CD14-positive monocyte (primary cell): ENCODE data around the gene SH2D3C. TPM values are rescaled to one million over a fixed set of nuclear protein-coding genes. Genes with fewer than 3 reads are reported as not detected.
A peak's percentile ranks its signal among the peaks of the same experiment; 100 is the strongest.

Experiments used
- DNase-seq, 3 donors: peaks; one replicate each; pipeline ENCODE4 v3.0.0-alpha.2; 2011 to 2022
- H2AFZ ChIP-seq: 2 replicates; pipeline ENCODE4 v1.6.0; 2012; ENCODE audit warnings: mild to moderate bottlenecking, low read depth, low read length, inconsistent platforms; ENCODE audit not compliant: insufficient read depth, poor library complexity, severe bottlenecking
- H3K27ac ChIP-seq, 2 donors: 1 replicate in 1 of 2; 2 replicates in 1 of 2; pipeline ENCODE4 v1.5.1; 2012 to 2013; ENCODE audit warnings: low read length in 2 of 2, control low read depth in 1 of 2, inconsistent platforms in 1 of 2, low read depth in 1 of 2, mild to moderate bottlenecking in 1 of 2
- H3K27me3 ChIP-seq, 2 donors: one replicate each; pipeline versions ENCODE4 v1.6.0 to v1.6.1; 2011 to 2013; ENCODE audit warnings: low read length in 2 of 2; ENCODE audit not compliant: control insufficient read depth in 2 of 2, insufficient read depth in 2 of 2
- H3K36me3 ChIP-seq, 2 donors: replicated peaks in 1 of 2; 1 replicate in 1 of 2; 2 replicates in 1 of 2; pipeline versions ENCODE4 v1.5.1 to v1.6.1; 2012 to 2013; ENCODE audit warnings: low read length in 2 of 2, control low read depth in 1 of 2, inconsistent platforms in 1 of 2, mild to moderate bottlenecking in 1 of 2; ENCODE audit not compliant: insufficient read depth in 2 of 2, control insufficient read depth in 1 of 2
- H3K4me1 ChIP-seq, 2 donors: 1 replicate in 1 of 2; 2 replicates in 1 of 2; pipeline versions ENCODE4 v1.5.1 to v1.6.1; 2012 to 2013; ENCODE audit warnings: low read length in 2 of 2, control low read depth in 1 of 2, inconsistent platforms in 1 of 2, mild to moderate bottlenecking in 1 of 2, moderate library complexity in 1 of 2; ENCODE audit not compliant: insufficient read depth in 2 of 2, control insufficient read depth in 1 of 2
- H3K4me2 ChIP-seq: replicated peaks from 2 replicates; pipeline ENCODE3; 2012; ENCODE audit warnings: low read length, moderate library complexity, mild to moderate bottlenecking; ENCODE audit not compliant: poor library complexity, severe bottlenecking; ENCODE audit errors: extremely low read depth
- H3K4me3 ChIP-seq, 3 experiments: fragments of 200-600 bp in 1 of 3; sonication (generic) in 1 of 3; replicated peaks in 1 of 3; 1 replicate in 2 of 3; 2 replicates in 1 of 3; pipeline ENCODE4 v1.5.1; 2011 to 2013; ENCODE audit warnings: low read length in 3 of 3, mild to moderate bottlenecking in 3 of 3, control low read depth in 2 of 3, low read depth in 2 of 3, inconsistent platforms in 1 of 3, moderate library complexity in 1 of 3
- H3K79me2 ChIP-seq: 2 replicates; pipeline ENCODE4 v1.6.0; 2012; ENCODE audit warnings: mild to moderate bottlenecking, control low read depth, inconsistent platforms, low read length, moderate library complexity; ENCODE audit not compliant: insufficient read depth
- H3K9ac ChIP-seq: 2 replicates; pipeline ENCODE4 v1.6.0; 2017; ENCODE audit warnings: low read length, mild to moderate bottlenecking; ENCODE audit not compliant: insufficient read depth, poor library complexity, severe bottlenecking
- H3K9me3 ChIP-seq, 2 donors: replicated peaks in 1 of 2; 1 replicate in 1 of 2; 2 replicates in 1 of 2; pipeline versions ENCODE4 v1.5.1 to v1.6.1; 2012 to 2013; ENCODE audit warnings: low read length in 2 of 2, control low read depth in 1 of 2; ENCODE audit not compliant: control insufficient read depth in 1 of 2, insufficient read depth in 1 of 2
- H4K20me1 ChIP-seq: 2 replicates; pipeline ENCODE4 v1.6.0; 2012; ENCODE audit warnings: mild to moderate bottlenecking, low read length, control low read depth, moderate library complexity; ENCODE audit not compliant: insufficient read depth
- H3K27ac Mint-ChIP-seq, 7 donors: one replicate each; pipeline ENCODE4 v1.8.0; 2020; ENCODE audit warnings: mild to moderate bottlenecking in 7 of 7, mixed read lengths in 7 of 7, moderate library complexity in 6 of 7, inconsistent platforms in 2 of 7
- H3K27me3 Mint-ChIP-seq, 3 donors: one replicate each; pipeline ENCODE4 v1.8.0; 2021 to 2022; ENCODE audit warnings: low read depth in 3 of 3, mild to moderate bottlenecking in 3 of 3, mixed read lengths in 3 of 3, moderate library complexity in 3 of 3, inconsistent platforms in 1 of 3
- H3K36me3 Mint-ChIP-seq, 2 donors: one replicate each; pipeline ENCODE4 v1.8.0; 2020; ENCODE audit warnings: mixed read lengths in 2 of 2, inconsistent platforms in 1 of 2, mild to moderate bottlenecking in 1 of 2
- H3K4me1 Mint-ChIP-seq: one replicate; pipeline ENCODE4 v1.8.0; 2020; ENCODE audit warnings: mild to moderate bottlenecking, mixed read lengths
- H3K4me3 Mint-ChIP-seq, 2 donors: one replicate each; pipeline ENCODE4 v1.8.0; 2020; ENCODE audit warnings: mild to moderate bottlenecking in 2 of 2, mixed read lengths in 2 of 2, moderate library complexity in 1 of 2
- H3K9me3 Mint-ChIP-seq, 7 donors: one replicate each; pipeline ENCODE4 v1.8.0; 2020 to 2022; ENCODE audit warnings: mixed read lengths in 7 of 7, mild to moderate bottlenecking in 6 of 7, moderate library complexity in 6 of 7, inconsistent platforms in 2 of 7
- WGBS: methylation state at CpG from one replicate; pipeline ENCODE4 v1.1.5; 2013; ENCODE audit warnings: missing lambda C conversion rate; ENCODE audit not compliant: insufficient coverage; 5-methylcytosine and 5-hydroxymethylcytosine counted together
- intact Hi-C, 2 donors: fragments of 100-400 bp; cut with micrococcal nuclease; formaldehyde crosslinking; loops; one replicate each; pipeline versions ENCODE4 v1.15.0 to v1.15.1; 2023
- polyA plus RNA-seq, 3 donors: library from polyadenylated mRNA; depleted of rRNA in 1 of 3; unstranded in 2 of 3; stranded (reverse) in 1 of 3; fragments of 300-500 nt in 2 of 3; fragments of >200 nt in 1 of 3; fragmentation: Illumina TruSeq in 2 of 3; gene quantifications; 1 replicate in 2 of 3; 2 replicates in 1 of 3; pipeline ENCODE4 v1.2.3, GENCODE V29; 2012 to 2021
- TF ChIP-seq, protein P1 (sequence below): fragments of 200-600 bp; IDR thresholded peaks from one replicate; pipeline ENCODE4 v1.8.0; 2022; ENCODE audit warnings: antibody characterized with exemption, mild to moderate bottlenecking

Gene SH2D3C
- polyA plus RNA-seq, 3 donors: 11.5 to 47.3 (median 20.5) TPM

DNA sequence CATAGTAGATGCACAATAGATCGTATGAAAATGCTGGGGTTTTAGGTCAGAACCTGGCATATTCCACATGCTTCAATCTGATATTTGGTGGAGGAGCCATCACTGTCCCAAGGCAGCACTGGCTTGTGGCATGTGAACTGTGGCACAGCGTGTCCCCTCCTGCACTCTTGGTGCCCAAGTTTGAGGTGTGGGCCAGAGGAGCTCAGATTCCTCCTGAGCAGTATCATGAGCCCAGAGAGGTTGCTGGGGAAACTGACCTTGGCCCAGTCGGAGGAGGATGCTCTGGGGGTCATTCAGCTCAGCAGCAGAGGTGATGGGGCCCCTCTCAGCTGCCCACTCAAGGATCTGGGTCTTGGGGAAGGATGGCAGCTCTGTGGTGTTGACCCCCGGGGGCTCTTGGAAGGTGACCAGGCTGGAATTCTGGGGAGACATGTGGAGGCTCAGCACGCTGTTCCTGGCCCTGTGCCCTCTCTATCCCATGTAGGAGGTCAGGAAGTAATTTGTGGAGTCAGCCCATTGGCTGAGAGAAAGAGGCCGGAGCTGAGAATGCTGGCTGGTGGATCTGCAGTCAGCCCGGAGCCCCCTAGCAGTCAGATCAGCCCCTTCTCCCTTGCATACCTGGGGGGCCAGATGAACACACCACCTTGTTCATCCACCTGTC is 47.9 kb upstream of the SH2D3C start:
- Histone ChIP-seq H2AFZ (no peak overlapping the region), H3K4me1 (peaks cover 7 to 12% of the 10 kb centered on the region in 2 donors), H3K9me3 (no peaks in the 10 kb centered on the region), H3K27me3 (no peaks in the 10 kb centered on the region), H3K27ac (no peak overlapping the region), H3K4me2 (no peak overlapping the region), H3K9ac (no peak overlapping the region), H3K4me3 (no peak overlapping the region), H3K79me2 (no peaks in the 10 kb centered on the region), H4K20me1 (no peaks in the 10 kb centered on the region), H3K36me3 (peaks cover 31 to 46% of the 10 kb centered on the region in 2 donors)
- DNase-seq: no peak
- WGBS: 100% methylated on average over 6 of the region's 7 CpGs
- H3K4me1 Mint-ChIP-seq: peaks cover 11% of the 10 kb centered on the region
- no peaks in the 10 kb centered on the region for H3K9me3 Mint-ChIP-seq
- H3K36me3 Mint-ChIP-seq: peaks cover 43 to 61% of the 10 kb centered on the region in 2 donors
- intact Hi-C loops: loop anchor here in 1 of 2 donors (5.0 kb wide), 1 partner anchor 36 kb away; no protein-coding TSS in a partner anchor
- no peak overlapping the region for H3K4me3 Mint-ChIP-seq
- TF ChIP-seq, protein P1, sequence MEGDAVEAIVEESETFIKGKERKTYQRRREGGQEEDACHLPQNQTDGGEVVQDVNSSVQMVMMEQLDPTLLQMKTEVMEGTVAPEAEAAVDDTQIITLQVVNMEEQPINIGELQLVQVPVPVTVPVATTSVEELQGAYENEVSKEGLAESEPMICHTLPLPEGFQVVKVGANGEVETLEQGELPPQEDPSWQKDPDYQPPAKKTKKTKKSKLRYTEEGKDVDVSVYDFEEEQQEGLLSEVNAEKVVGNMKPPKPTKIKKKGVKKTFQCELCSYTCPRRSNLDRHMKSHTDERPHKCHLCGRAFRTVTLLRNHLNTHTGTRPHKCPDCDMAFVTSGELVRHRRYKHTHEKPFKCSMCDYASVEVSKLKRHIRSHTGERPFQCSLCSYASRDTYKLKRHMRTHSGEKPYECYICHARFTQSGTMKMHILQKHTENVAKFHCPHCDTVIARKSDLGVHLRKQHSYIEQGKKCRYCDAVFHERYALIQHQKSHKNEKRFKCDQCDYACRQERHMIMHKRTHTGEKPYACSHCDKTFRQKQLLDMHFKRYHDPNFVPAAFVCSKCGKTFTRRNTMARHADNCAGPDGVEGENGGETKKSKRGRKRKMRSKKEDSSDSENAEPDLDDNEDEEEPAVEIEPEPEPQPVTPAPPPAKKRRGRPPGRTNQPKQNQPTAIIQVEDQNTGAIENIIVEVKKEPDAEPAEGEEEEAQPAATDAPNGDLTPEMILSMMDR: no peak
- H3K27ac Mint-ChIP-seq: peak overlapping the region in 3 of 7 donors; percentile 32 to 50 (median 32)
- H3K27me3 Mint-ChIP-seq: peaks cover 1 to 3% (median 2%) of the 10 kb centered on the region in 3 donors

DNA sequence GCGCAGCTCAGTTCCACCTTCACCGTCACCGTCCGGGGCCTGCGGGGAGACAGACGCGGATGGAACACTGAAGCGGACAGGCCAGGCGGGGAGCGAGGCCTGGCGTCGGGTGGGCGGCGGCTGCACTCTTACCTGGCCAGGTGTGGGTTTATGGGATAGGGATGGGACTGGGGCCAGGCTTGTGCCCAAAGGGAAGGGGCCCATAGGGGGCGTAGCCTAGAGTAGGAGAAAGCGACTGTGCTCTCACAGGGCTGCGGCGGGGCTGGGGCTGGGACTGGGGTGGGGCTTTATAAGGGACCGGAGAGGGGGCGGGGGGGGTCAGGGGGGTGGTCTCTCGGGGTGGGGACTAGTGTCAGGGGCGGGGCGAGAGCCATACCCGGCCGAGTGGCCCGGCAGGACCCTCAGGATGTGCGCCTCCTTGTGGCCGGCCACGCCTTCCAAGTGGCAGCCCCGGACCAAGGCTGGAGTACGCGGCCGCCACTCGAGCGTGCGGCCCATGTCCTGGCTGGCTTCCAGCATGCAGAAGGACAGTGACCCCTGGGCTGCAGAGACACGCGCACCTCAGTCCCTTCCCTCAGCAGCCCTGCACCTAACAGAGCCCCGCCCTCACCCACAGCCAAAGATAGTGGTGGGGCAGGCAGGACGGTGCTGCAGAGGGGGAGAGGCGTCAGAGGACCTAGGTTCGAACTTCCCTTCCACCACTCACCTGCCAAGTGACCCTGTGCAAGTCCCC is 47.0 kb upstream of the SH2D3C start:
- Histone ChIP-seq H3K9ac (no peak overlapping the region), H3K4me1 (peaks cover 7 to 12% of the 10 kb centered on the region in 2 donors), H3K4me2 (no peak overlapping the region), H2AFZ (no peak overlapping the region), H4K20me1 (no peaks in the 10 kb centered on the region), H3K79me2 (no peaks in the 10 kb centered on the region), H3K9me3 (no peaks in the 10 kb centered on the region), H3K27me3 (no peaks in the 10 kb centered on the region), H3K27ac (no peak overlapping the region), H3K36me3 (peaks cover 33 to 46% of the 10 kb centered on the region in 2 donors), H3K4me3 (no peak overlapping the region)
- H3K4me1 Mint-ChIP-seq: peaks cover 11% of the 10 kb centered on the region
- peak overlapping the region in 1 of 7 donors; percentile 35 for H3K27ac Mint-ChIP-seq
- 88% methylated on average over 26 of the region's 42 CpGs for whole genome bisulfite sequencing
- no peaks in the 10 kb centered on the region for H3K9me3 Mint-ChIP-seq
- no peak overlapping the region for H3K4me3 Mint-ChIP-seq
- peaks cover 1 to 3% (median 2%) of the 10 kb centered on the region in 3 donors for H3K27me3 Mint-ChIP-seq
- DNase-seq: no peak
- intact Hi-C loops: loop anchor here in 1 of 2 donors (5.0 kb wide), 1 partner anchor 37 kb away; no protein-coding TSS in a partner anchor
- H3K36me3 Mint-ChIP-seq: peaks cover 46 to 58% of the 10 kb centered on the region in 2 donors
- TF ChIP-seq, protein P1: peak; percentile 24
